ENCODE measurements around the gene PRUNE2. TPM values are rescaled to one million over a fixed set of nuclear protein-coding genes. Genes with fewer than 3 reads are reported as not detected.

PRUNE2 gene
- total and polyA plus RNA-seq, 2 of the 8 experiments (the other 6 are each of a cell fraction or from before 2014, with no cell fraction given): 5.5 to 13.3 TPM

DNA sequence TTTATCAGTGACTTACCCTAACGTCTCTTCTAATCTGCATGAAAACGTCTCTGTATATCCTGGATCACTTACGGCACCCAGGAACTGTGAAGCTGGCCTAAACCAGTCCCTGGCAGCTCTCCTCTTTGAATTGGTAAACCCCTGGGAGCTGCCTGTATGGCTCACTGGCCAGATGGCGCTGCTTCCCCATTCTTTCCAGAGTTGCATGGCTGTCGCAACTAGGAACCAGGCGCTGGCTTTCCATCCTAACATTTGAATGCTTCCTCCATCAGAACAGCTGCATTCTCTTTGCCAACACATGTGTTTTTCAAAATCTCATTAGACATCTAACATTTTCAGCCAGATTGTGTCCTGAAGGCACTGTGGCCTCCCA, 149.7 kb downstream of the PRUNE2 start (continued):
- TF ChIP-seq CTCF (IDR thresholded peaks at IDR 0.05; ENCODE audit: control extremely low read depth in 1 of 3, insufficient read depth in 1 of 3, low read depth in 1 of 3, low read length in 3 of 3): peak; percentile 51 to 63 (median 56)
- no peak for TF ChIP-seq POLR2A (IDR thresholded peaks at IDR 0.05; ENCODE audit: control extremely low read depth in 1 of 2, low read depth in 2 of 2, low read length in 2 of 2)
- TF ChIP-seq TBP (IDR thresholded peaks at IDR 0.05; ENCODE audit: low read depth, low read length): no peak
- 0 out of 2 replicates have a peak, but pooled peaks have one; percentile 21 for TF ChIP-seq TCF12 (IDR thresholded peaks at IDR 0.05; ENCODE audit: low read depth, low read length)
- no peak for TF ChIP-seq CHD1 (IDR thresholded peaks at IDR 0.05; ENCODE audit: low read depth, low read length)
- no peak for TF ChIP-seq CBX8 (IDR thresholded peaks at IDR 0.05; ENCODE audit: borderline replicate concordance, low read depth, low read length)
- TF ChIP-seq, protein P1, sequence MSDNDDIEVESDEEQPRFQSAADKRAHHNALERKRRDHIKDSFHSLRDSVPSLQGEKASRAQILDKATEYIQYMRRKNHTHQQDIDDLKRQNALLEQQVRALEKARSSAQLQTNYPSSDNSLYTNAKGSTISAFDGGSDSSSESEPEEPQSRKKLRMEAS (IDR thresholded peaks at IDR 0.05): no peak
- no peak for TF ChIP-seq RFX5 (IDR thresholded peaks at IDR 0.05; ENCODE audit: borderline replicate concordance, low read depth, low read length)

All from H1 (cell line).